IMR-90 (cell line): ENCODE data around the gene STK31. TPM values are rescaled to one million over a fixed set of nuclear protein-coding genes. Genes with fewer than 3 reads are reported as not detected.

ENCODE experiments used
- ATAC-seq: fragments of 200-7000 bp; cut with Tn5 transposase; 2 replicates; pipeline ENCODE4 v1.9.1; 2020; ENCODE audit warnings: low read depth, mild to moderate bottlenecking, moderate library complexity
- BruUV-seq: library from RNA; stranded (reverse); fragments of 400-500 nt; replicated peaks from 2 replicates; lab custom pipeline; 2021; lab: Mats Ljungman, UMichigan
- CTCF ChIA-PET: fragments of 300-600 bp; formaldehyde crosslinking; extraction: SDS; loops from one replicate; lab custom pipeline; 2021; ENCODE audit warnings: antibody characterized with exemption; lab: Yijun Ruan, JAX
- POLR2A ChIA-PET: fragments of 300-600 bp; sonication (Branson Sonifier 250); formaldehyde crosslinking; loops from one replicate; lab custom pipeline; 2022; ENCODE audit warnings: antibody characterized with exemption; ENCODE audit not compliant: unreplicated experiment; lab: Charles Lee
- DNase-seq: peaks from one replicate; pipeline ENCODE4 v3.0.0; 2013
- H2AFZ ChIP-seq: replicated peaks from 2 replicates; pipeline ENCODE3; 2013; ENCODE audit warnings: low read length, mild to moderate bottlenecking; ENCODE audit not compliant: poor library complexity
- H2AK5ac ChIP-seq: 2 replicates; pipeline ENCODE4 v1.6.1; 2013; ENCODE audit warnings: low read depth, low read length, inconsistent platforms
- H2AK9ac ChIP-seq: replicated peaks from 2 replicates; pipeline ENCODE3; 2013; ENCODE audit warnings: mild to moderate bottlenecking, low read depth, low read length, moderate library complexity; ENCODE audit not compliant: poor library complexity
- H2BK120ac ChIP-seq: 2 replicates; pipeline ENCODE4 v1.6.1; 2013; ENCODE audit warnings: low read depth, low read length, inconsistent platforms
- H2BK15ac ChIP-seq: 3 replicates; pipeline ENCODE4 v1.6.1; 2013; ENCODE audit warnings: low read depth, low read length, inconsistent platforms
- H2BK20ac ChIP-seq: 2 replicates; pipeline ENCODE4 v1.6.1; 2013; ENCODE audit warnings: low read depth, mild to moderate bottlenecking, inconsistent platforms, low read length, moderate library complexity
- H2BK5ac ChIP-seq: 2 replicates; pipeline ENCODE4 v1.6.1; 2013; ENCODE audit warnings: mild to moderate bottlenecking, low read depth, low read length, inconsistent platforms; ENCODE audit not compliant: poor library complexity, severe bottlenecking
- H3K14ac ChIP-seq: replicated peaks from 2 replicates; pipeline ENCODE4 v1.6.1; 2013; ENCODE audit warnings: low read depth, low read length, inconsistent platforms
- H3K18ac ChIP-seq: 2 replicates; pipeline ENCODE4 v1.6.1; 2013; ENCODE audit warnings: low read depth, low read length, control low read depth
- H3K23ac ChIP-seq: 2 replicates; pipeline ENCODE4 v1.6.1; 2013; ENCODE audit warnings: low read depth, low read length, inconsistent platforms
- H3K27ac ChIP-seq: 2 replicates; pipeline ENCODE4 v1.5.1; 2013; ENCODE audit warnings: mild to moderate bottlenecking, control low read depth, low read length; ENCODE audit not compliant: insufficient read depth
- H3K27me3 ChIP-seq: 2 replicates; pipeline ENCODE4 v1.6.1; 2013; ENCODE audit warnings: low read length; ENCODE audit not compliant: control insufficient read depth, insufficient read depth
- H3K36me3 ChIP-seq: 2 replicates; pipeline ENCODE4 v1.6.1; 2013; ENCODE audit warnings: low read length, mixed read lengths; ENCODE audit not compliant: control insufficient read depth, insufficient read depth
- H3K4ac ChIP-seq: 2 replicates; pipeline ENCODE4 v1.6.1; 2013; ENCODE audit warnings: low read depth, low read length, inconsistent platforms
- H3K4me1 ChIP-seq: 2 replicates; pipeline ENCODE4 v1.6.1; 2013; ENCODE audit warnings: low read length, mixed read lengths; ENCODE audit not compliant: control insufficient read depth, insufficient read depth
- H3K4me2 ChIP-seq: 2 replicates; pipeline ENCODE4 v1.6.1; 2013; ENCODE audit warnings: low read depth, mild to moderate bottlenecking, control low read depth, low read length, moderate library complexity
- H3K4me3 ChIP-seq: 2 replicates; pipeline ENCODE4 v1.5.1; 2013; ENCODE audit warnings: low read depth, mild to moderate bottlenecking, control low read depth, low read length, moderate library complexity; ENCODE audit not compliant: insufficient read depth
- H3K56ac ChIP-seq: 2 replicates; pipeline ENCODE4 v1.6.1; 2013; ENCODE audit warnings: low read length, inconsistent platforms; ENCODE audit not compliant: insufficient read depth; ENCODE audit errors: extremely low read depth
- H3K79me1 ChIP-seq, 2 experiments: 2 replicates each; pipeline ENCODE4 v1.6.1; 2013; ENCODE audit warnings: low read length in 2 of 2, inconsistent platforms in 1 of 2, low read depth in 1 of 2
- H3K9ac ChIP-seq: 2 replicates; pipeline ENCODE4 v1.6.1; 2013; ENCODE audit warnings: low read depth, low read length, control low read depth
- H3K9me1 ChIP-seq: 2 replicates; pipeline ENCODE4 v1.6.1; 2013; ENCODE audit warnings: low read length, inconsistent platforms; ENCODE audit not compliant: insufficient read depth
- H3K9me3 ChIP-seq: 2 replicates; pipeline ENCODE4 v1.6.1; 2013; ENCODE audit warnings: low read length; ENCODE audit not compliant: control insufficient read depth, insufficient read depth
- H4K20me1 ChIP-seq: 2 replicates; pipeline ENCODE4 v1.6.1; 2013; ENCODE audit warnings: low read length, inconsistent platforms; ENCODE audit not compliant: insufficient read depth
- H4K5ac ChIP-seq: 2 replicates; pipeline ENCODE4 v1.6.1; 2013; ENCODE audit warnings: mild to moderate bottlenecking, low read depth, low read length, control low read depth
- H4K8ac ChIP-seq, 2 experiments: 2 replicates each; pipeline ENCODE4 v1.6.1; 2013; ENCODE audit warnings: low read depth in 2 of 2, low read length in 2 of 2, control low read depth in 1 of 2, inconsistent platforms in 1 of 2
- H4K91ac ChIP-seq: 2 replicates; pipeline ENCODE4 v1.6.1; 2013; ENCODE audit warnings: low read depth, low read length, inconsistent platforms; ENCODE audit not compliant: insufficient read depth
- BHLHE40 ChIP-seq: fragments of 150-350 bp; IDR thresholded peaks from 2 replicates; pipeline ENCODE4 v1.6.1; 2016; ENCODE audit warnings: mild to moderate bottlenecking, low read depth, low read length
- CEBPB ChIP-seq: IDR thresholded peaks from 2 replicates; pipeline ENCODE4 v1.6.1; 2012; ENCODE audit warnings: low read depth, low read length, improper control_type of control experiment
- CHD1 ChIP-seq: IDR thresholded peaks from 2 replicates; pipeline ENCODE4 v1.6.1; 2012; ENCODE audit warnings: low read depth, low read length, improper control_type of control experiment
- CTCF ChIP-seq: conservative IDR thresholded peaks from 2 replicates; pipeline ENCODE4 v1.5.1; 2012; ENCODE audit warnings: mild to moderate bottlenecking, low read depth, low read length, improper control_type of control experiment
- ELK1 ChIP-seq: fragments of 150-350 bp; IDR thresholded peaks from 2 replicates; pipeline ENCODE4 v1.6.1; 2016; ENCODE audit warnings: low read depth, mild to moderate bottlenecking, low read length, moderate library complexity, borderline replicate concordance
- MAFK ChIP-seq: IDR thresholded peaks from 2 replicates; pipeline ENCODE4 v1.6.1; 2012; ENCODE audit warnings: low read depth, low read length, improper control_type of control experiment
- MXI1 ChIP-seq: IDR thresholded peaks from 2 replicates; pipeline ENCODE4 v1.6.1; 2012; ENCODE audit warnings: low read depth, mild to moderate bottlenecking, low read length, moderate library complexity, borderline replicate concordance
- POLR2A ChIP-seq: IDR thresholded peaks from 2 replicates; pipeline ENCODE4 v1.6.1; 2012; ENCODE audit warnings: mild to moderate bottlenecking, low read depth, low read length
- RAD21 ChIP-seq: IDR thresholded peaks from 2 replicates; pipeline ENCODE4 v1.6.1; 2012; ENCODE audit warnings: low read length, improper control_type of control experiment
- RCOR1 ChIP-seq: IDR thresholded peaks from 2 replicates; pipeline ENCODE4 v1.6.1; 2012; ENCODE audit warnings: mild to moderate bottlenecking, low read length, improper control_type of control experiment; ENCODE audit not compliant: insufficient replicate concordance
- RFX5 ChIP-seq: IDR thresholded peaks from 2 replicates; pipeline ENCODE4 v1.8.0; 2012; ENCODE audit warnings: low read depth, mild to moderate bottlenecking, low read length, moderate library complexity
- SMC3 ChIP-seq: fragments of 150-350 bp; IDR thresholded peaks from 2 replicates; pipeline ENCODE4 v1.6.1; 2016; ENCODE audit warnings: low read depth, mild to moderate bottlenecking, antibody characterized with exemption, low read length, moderate library complexity
- WGBS, 2 experiments: methylation state at CpG; one replicate each; pipeline versions ENCODE4 v1.1.5 to v1.1.7; 2013; ENCODE audit warnings: missing lambda C conversion rate in 2 of 2; ENCODE audit not compliant: insufficient read length in 1 of 2; ENCODE audit errors: extremely low coverage in 2 of 2; 5-methylcytosine and 5-hydroxymethylcytosine counted together
- dilution Hi-C: fragments of 300-500 bp; cut with HindIII; formaldehyde crosslinking; loops from one replicate; pipeline ENCODE4 v1.14.3; 2018; ENCODE audit warnings: low sequenced_read_pairs; ENCODE audit not compliant: unreplicated experiment
- in situ Hi-C: fragments of 300-500 bp; cut with MboI; formaldehyde crosslinking; loops from 3 replicates; pipeline ENCODE4 v1.14.3; 2019; ENCODE audit warnings: low sequenced_read_pairs, inconsistent platforms, mixed read lengths
- intact Hi-C: fragments of 100-400 bp; cut with micrococcal nuclease; formaldehyde crosslinking; loops from 2 replicates; pipeline ENCODE4 v1.10.0; 2022
- polyA plus RNA-seq, 3 experiments: library from polyadenylated mRNA; depleted of rRNA; stranded (reverse); fragments of >200 nt; gene quantifications; 2 replicates each; pipeline ENCODE4 v1.2.3, GENCODE V29; 2012; ENCODE audit warnings: low replicate concordance in 1 of 3
- total RNA-seq: library from RNA; depleted of rRNA; stranded (reverse); fragments of >200 nt; gene quantifications from 2 replicates; pipeline ENCODE4 v1.2.3, GENCODE V29; 2012

The STK31 gene
- total and polyA plus RNA-seq, 2 of the 4 experiments (the other 2 are of a cell fraction): not detected

- dilution Hi-C loops (loop anchor here (25.0 kb wide), 1 partner anchor 130 kb away; the partner anchor contains the start of gene CCDC126), intact Hi-C loops (loop anchor here (10.0 kb wide), 1 partner anchor 857 kb away; the partner anchor contains the start of gene PALS2), in situ Hi-C loops (no loop called here)
- no peak for TF ChIP-seq CEBPB
- no peak for TF ChIP-seq RAD21
- no peak for TF ChIP-seq ELK1
- TF ChIP-seq CHD1: no peak
- no peak for TF ChIP-seq BHLHE40
- no peak for TF ChIP-seq RCOR1
- no peak for TF ChIP-seq CTCF
- TF ChIP-seq SMC3: no peak
- no peak for TF ChIP-seq MXI1
- no peak for TF ChIP-seq POLR2A
- TF ChIP-seq MAFK: no peak
- TF ChIP-seq RFX5: no peak
- no CpG with 5 or more reads among the region's 1 CpG for WGBS, 2 experiments
- no peaks in the 10 kb centered on the region for H3K79me1 ChIP-seq
- no TSS peak for BruUV-seq
- no peak overlapping the region for H2AFZ ChIP-seq
- H4K91ac ChIP-seq: no peak overlapping the region
- no peak overlapping the region for H4K8ac ChIP-seq
- H3K18ac ChIP-seq: no peak overlapping the region
- CTCF ChIA-PET: no interaction called here
- no peak overlapping the region for H2BK15ac ChIP-seq
- H3K4ac ChIP-seq: no peak overlapping the region
- no peak overlapping the region for H2BK5ac ChIP-seq
- H3K9me3 ChIP-seq: no peaks in the 10 kb centered on the region
- H4K5ac ChIP-seq: no peak overlapping the region
- no peaks in the 10 kb centered on the region for H3K27me3 ChIP-seq
- no peak overlapping the region for H2AK5ac ChIP-seq
- no peak for DNase-seq
- no peak for ATAC-seq
- no peak overlapping the region for H2BK120ac ChIP-seq
- no peaks in the 10 kb centered on the region; the same call in 1 of the 2 replicates for H4K20me1 ChIP-seq
- no peaks in the 10 kb centered on the region for H3K36me3 ChIP-seq
- no peak overlapping the region for H2AK9ac ChIP-seq
- POLR2A ChIA-PET: no interaction called here
- H3K4me3 ChIP-seq: no peak overlapping the region
- H3K4me2 ChIP-seq: no peak overlapping the region
- no peak overlapping the region for H3K14ac ChIP-seq
- H3K9ac ChIP-seq: no peak overlapping the region
- H3K9me1 ChIP-seq: no peaks in the 10 kb centered on the region
- H2BK20ac ChIP-seq: no peak overlapping the region
- H3K4me1 ChIP-seq: peaks cover 2% of the 10 kb centered on the region; the same call in 1 of the 2 replicates
- no peak overlapping the region for H3K23ac ChIP-seq
- no peak overlapping the region for H3K56ac ChIP-seq
- H3K27ac ChIP-seq: no peak overlapping the region
Measured at GRCh38 chr7:23717788-23718187, 7.8 kb downstream of the STK31 start.
